ENCODE results near the gene CUX1.

DNA sequence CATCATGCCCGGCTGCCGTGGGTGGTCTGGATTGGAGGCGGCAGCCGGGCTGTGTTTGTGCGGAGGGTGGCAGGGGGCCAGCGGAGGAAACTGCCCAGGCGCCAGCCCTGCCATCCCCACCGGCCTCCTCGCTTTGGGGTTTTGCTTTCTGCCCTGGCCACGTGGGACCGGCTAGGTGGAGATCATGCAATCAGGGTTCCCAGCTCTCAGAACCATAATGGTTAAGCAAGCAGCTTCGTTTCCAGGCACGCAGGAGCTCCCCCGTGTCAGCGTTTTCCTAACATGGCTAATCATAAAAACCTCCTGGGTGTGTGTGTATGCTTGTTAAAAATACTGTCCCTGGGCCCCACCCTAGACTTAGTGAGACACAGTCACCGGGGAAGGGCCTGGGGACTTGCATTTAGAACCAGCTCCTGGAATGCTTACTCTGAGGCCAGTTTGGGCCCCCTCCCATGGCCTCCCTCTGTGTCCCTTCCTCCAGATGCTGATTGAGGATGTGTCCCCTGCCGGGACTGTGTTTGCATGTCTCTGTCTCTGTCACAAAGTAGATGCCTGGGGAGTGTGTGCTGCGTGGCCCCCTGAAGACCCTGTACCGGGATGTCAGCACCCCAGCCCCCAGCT, 119.3 kb downstream of the CUX1 start:
- TF ChIP-seq, protein P1, sequence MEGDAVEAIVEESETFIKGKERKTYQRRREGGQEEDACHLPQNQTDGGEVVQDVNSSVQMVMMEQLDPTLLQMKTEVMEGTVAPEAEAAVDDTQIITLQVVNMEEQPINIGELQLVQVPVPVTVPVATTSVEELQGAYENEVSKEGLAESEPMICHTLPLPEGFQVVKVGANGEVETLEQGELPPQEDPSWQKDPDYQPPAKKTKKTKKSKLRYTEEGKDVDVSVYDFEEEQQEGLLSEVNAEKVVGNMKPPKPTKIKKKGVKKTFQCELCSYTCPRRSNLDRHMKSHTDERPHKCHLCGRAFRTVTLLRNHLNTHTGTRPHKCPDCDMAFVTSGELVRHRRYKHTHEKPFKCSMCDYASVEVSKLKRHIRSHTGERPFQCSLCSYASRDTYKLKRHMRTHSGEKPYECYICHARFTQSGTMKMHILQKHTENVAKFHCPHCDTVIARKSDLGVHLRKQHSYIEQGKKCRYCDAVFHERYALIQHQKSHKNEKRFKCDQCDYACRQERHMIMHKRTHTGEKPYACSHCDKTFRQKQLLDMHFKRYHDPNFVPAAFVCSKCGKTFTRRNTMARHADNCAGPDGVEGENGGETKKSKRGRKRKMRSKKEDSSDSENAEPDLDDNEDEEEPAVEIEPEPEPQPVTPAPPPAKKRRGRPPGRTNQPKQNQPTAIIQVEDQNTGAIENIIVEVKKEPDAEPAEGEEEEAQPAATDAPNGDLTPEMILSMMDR (IDR thresholded peaks at IDR 0.05): no peak
- TF ChIP-seq, protein P2, sequence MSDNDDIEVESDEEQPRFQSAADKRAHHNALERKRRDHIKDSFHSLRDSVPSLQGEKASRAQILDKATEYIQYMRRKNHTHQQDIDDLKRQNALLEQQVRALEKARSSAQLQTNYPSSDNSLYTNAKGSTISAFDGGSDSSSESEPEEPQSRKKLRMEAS (CRISPR knock-in tag; IDR thresholded peaks at IDR 0.05): peak; percentile 65
- no peak for TF ChIP-seq SOX15 (CRISPR knock-in tag; IDR thresholded peaks at IDR 0.05)
- peak; percentile 35 for TF ChIP-seq NFE2L1 (CRISPR knock-in tag; IDR thresholded peaks at IDR 0.05)
- no peak for TF ChIP-seq TCF7 (CRISPR knock-in tag; IDR thresholded peaks at IDR 0.05; ENCODE audit: low read depth)
- 0 out of 2 replicates have a peak, but pooled peaks have one; percentile 76 for TF ChIP-seq CBFB (CRISPR knock-in tag; IDR thresholded peaks at IDR 0.05; ENCODE audit: low read depth)
- TF ChIP-seq, protein P3, sequence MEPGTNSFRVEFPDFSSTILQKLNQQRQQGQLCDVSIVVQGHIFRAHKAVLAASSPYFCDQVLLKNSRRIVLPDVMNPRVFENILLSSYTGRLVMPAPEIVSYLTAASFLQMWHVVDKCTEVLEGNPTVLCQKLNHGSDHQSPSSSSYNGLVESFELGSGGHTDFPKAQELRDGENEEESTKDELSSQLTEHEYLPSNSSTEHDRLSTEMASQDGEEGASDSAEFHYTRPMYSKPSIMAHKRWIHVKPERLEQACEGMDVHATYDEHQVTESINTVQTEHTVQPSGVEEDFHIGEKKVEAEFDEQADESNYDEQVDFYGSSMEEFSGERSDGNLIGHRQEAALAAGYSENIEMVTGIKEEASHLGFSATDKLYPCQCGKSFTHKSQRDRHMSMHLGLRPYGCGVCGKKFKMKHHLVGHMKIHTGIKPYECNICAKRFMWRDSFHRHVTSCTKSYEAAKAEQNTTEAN (CRISPR knock-in tag; IDR thresholded peaks at IDR 0.05): no peak
- TF ChIP-seq JUN (CRISPR knock-in tag; IDR thresholded peaks at IDR 0.05): no peak
- no peak for TF ChIP-seq GTF2I (CRISPR knock-in tag; conservative IDR thresholded peaks at IDR 0.05)
- no peak for TF ChIP-seq ZNF121 (CRISPR knock-in tag; IDR thresholded peaks at IDR 0.05)
- TF ChIP-seq, protein P4, sequence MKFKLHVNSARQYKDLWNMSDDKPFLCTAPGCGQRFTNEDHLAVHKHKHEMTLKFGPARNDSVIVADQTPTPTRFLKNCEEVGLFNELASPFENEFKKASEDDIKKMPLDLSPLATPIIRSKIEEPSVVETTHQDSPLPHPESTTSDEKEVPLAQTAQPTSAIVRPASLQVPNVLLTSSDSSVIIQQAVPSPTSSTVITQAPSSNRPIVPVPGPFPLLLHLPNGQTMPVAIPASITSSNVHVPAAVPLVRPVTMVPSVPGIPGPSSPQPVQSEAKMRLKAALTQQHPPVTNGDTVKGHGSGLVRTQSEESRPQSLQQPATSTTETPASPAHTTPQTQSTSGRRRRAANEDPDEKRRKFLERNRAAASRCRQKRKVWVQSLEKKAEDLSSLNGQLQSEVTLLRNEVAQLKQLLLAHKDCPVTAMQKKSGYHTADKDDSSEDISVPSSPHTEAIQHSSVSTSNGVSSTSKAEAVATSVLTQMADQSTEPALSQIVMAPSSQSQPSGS (CRISPR knock-in tag; IDR thresholded peaks at IDR 0.05; ENCODE audit: borderline replicate concordance, low read depth): no peak
- no peak for TF ChIP-seq ZNF263 (CRISPR knock-in tag; IDR thresholded peaks at IDR 0.05; ENCODE audit: low read depth)
